Measurements from ENCODE around the gene TBL2. TPM values are rescaled to one million over a fixed set of nuclear protein-coding genes. Genes with fewer than 3 reads are reported as not detected.
"Not testable (repeated sequence)": the region's sequence is repeated elsewhere in the genome, so short reads cannot be mapped to it uniquely, and the experiment has no call there.

The TBL2 gene
- total RNA-seq, 2 experiments from 2014 or later, result 36.9 to 47.9 TPM

DNA sequence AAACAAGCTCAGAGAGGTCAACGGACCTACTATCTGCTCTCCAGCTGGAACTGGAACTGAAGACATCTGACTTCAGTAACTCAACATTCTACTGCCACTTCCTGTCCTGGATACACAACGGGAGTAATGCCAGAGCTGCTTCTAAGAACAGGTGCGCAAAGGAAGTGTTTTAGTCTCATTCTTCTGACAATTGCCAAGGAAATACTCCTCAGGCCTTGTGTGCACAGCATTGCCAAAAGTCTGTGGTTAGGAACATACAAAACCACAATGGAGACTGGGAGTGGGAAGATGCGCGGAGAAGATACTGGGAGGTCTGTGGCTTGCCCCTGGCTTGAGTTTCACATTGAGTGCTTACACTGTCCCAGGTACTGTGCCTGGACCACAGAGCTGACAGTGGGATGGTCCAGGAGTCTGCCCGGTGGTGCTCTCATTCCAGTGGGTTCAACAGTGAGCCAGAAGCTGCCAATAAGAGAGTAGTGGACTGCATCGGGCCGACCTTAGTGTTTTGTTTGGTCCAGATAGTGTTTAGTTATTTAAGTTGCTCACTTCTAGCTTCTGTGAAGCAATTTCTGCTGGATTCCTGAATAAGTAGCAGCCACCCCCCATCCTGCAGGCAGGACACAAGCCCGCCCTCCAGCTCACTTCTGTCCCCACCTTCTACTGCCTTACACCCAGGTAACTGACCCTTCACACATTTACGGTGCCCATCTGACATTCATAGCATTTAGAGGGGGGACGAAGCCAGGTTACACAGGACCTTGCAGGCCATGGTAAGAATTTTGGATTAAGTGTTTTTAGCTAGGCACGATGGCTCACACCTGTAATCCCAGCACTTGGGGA lies 10.3 kb downstream of the TBL2 start:
- CTCF ChIA-PET (ENCODE audit: unreplicated experiment), result no interaction called here
- Histone ChIP-seq H3K79me2 (ENCODE audit: insufficient read depth, low read depth, low read length) (no peaks in the 10 kb centered on the region), H3K9me2 (ENCODE audit: insufficient read depth, low read length) (no peaks in the 10 kb centered on the region), H3K4me1 (ENCODE audit: insufficient read depth, low read length, poor library complexity, severe bottlenecking) (no peaks in the 10 kb centered on the region), H3K4me2 (ENCODE audit: low read length) (no peak overlapping the region), H3K4me3 (ENCODE audit: low read depth, low read length, poor library complexity, severe bottlenecking) (no peak overlapping the region), H3K9me3 (ENCODE audit: low read length) (no peaks in the 10 kb centered on the region), H3K36me3 (ENCODE audit: insufficient read depth, low read length) (peaks cover 47% of the 10 kb centered on the region), H4K20me1 (ENCODE audit: insufficient read depth, low read length) (no peaks in the 10 kb centered on the region), H2AFZ (ENCODE audit: low read length) (no peak overlapping the region), H3K27ac (ENCODE audit: low read depth, low read length, poor library complexity, severe bottlenecking) (no peak overlapping the region)
- TF ChIP-seq EZH2phosphoT487 (IDR thresholded peaks at IDR 0.05; ENCODE audit: borderline replicate concordance, low read depth, low read length) (no peak), CTCF (conservative IDR thresholded peaks at IDR 0.05; ENCODE audit: low read length) (no peak)
- POLR2A ChIA-PET, result interaction anchor here (1.2 kb wide), 1 partner anchor 10 kb away, joined by 3 read pairs; the partner anchor contains the start of gene TBL2
- no TSS peak for BruUV-seq (replicated peaks)
- DNase-seq (ENCODE audit: low spot score), result no peak
- intact Hi-C loops (cut with micrococcal nuclease; ENCODE audit: unreplicated experiment), result no loop called here

DNA sequence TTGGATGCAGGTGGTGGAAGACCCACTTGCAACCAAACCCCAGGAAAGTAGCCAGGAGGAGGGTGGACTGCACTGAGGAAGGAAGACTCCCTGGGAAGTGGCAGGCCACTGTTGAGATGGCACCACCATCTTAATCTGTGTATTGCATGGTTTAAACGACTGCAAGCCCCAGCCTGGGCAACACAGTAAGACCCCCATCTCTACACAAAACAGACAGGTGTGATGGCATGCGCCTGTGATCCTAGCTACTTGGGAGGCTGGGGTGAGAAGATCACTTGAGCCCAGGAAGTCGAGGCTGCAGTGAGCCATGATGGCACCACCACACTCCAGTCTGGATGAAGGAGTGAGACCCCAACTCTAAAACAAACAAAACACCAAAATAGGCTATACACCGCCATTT lies 11.2 kb downstream of the TBL2 start:
- CTCF ChIA-PET (ENCODE audit: unreplicated experiment), result no interaction called here
- no TSS peak for BruUV-seq (replicated peaks)
- H3K36me3 ChIP-seq (ENCODE audit: insufficient read depth, low read length), result peaks cover 37% of the 10 kb centered on the region

GRCh38 chr7:73566431-73566830 lies 11.9 kb downstream of the TBL2 start:
- H3K4me2 ChIP-seq (ENCODE audit: low read length); H3K4me3 ChIP-seq (ENCODE audit: low read depth, low read length, poor library complexity, severe bottlenecking); CTCF ChIA-PET (ENCODE audit: unreplicated experiment); H3K79me2 ChIP-seq (ENCODE audit: insufficient read depth, low read depth, low read length); H3K27ac ChIP-seq (ENCODE audit: low read depth, low read length, poor library complexity, severe bottlenecking); H3K9me2 ChIP-seq (ENCODE audit: insufficient read depth, low read length); H3K4me1 ChIP-seq (ENCODE audit: insufficient read depth, low read length, poor library complexity, severe bottlenecking); H2AFZ ChIP-seq (ENCODE audit: low read length); DNase-seq (ENCODE audit: low spot score); H3K9me3 ChIP-seq (ENCODE audit: low read length); BruUV-seq (replicated peaks); H4K20me1 ChIP-seq (ENCODE audit: insufficient read depth, low read length); intact Hi-C loops (cut with micrococcal nuclease; ENCODE audit: unreplicated experiment): not testable (repeated sequence)
- POLR2A ChIA-PET, result interaction anchor here (0.8 to 1.1 kb wide), 2 partner anchors 11 to 13 kb away, joined by 3 to 7 read pairs; no protein-coding TSS in a partner anchor
- H3K36me3 ChIP-seq (ENCODE audit: insufficient read depth, low read length), result peaks cover 33% of the 10 kb centered on the region

More for the DNA sequence above, 11.2 kb downstream of the TBL2 start:
- no peaks in the 10 kb centered on the region for H3K4me1 ChIP-seq (ENCODE audit: insufficient read depth, low read length, poor library complexity, severe bottlenecking)
- intact Hi-C loops (cut with micrococcal nuclease; ENCODE audit: unreplicated experiment), result no loop called here
- H3K27ac ChIP-seq (ENCODE audit: low read depth, low read length, poor library complexity, severe bottlenecking), result no peak overlapping the region
- H2AFZ ChIP-seq (ENCODE audit: low read length), result no peak overlapping the region
- DNase-seq (ENCODE audit: low spot score), result no peak
- H3K4me2 ChIP-seq (ENCODE audit: low read length), result no peak overlapping the region
- no peaks in the 10 kb centered on the region for H3K79me2 ChIP-seq (ENCODE audit: insufficient read depth, low read depth, low read length)
- POLR2A ChIA-PET, result interaction anchor here (1.2 kb wide), 1 partner anchor 11 kb away, joined by 3 read pairs; the partner anchor contains the start of gene TBL2
- H4K20me1 ChIP-seq (ENCODE audit: insufficient read depth, low read length), result no peaks in the 10 kb centered on the region
- no peaks in the 10 kb centered on the region for H3K9me2 ChIP-seq (ENCODE audit: insufficient read depth, low read length)
- no peak overlapping the region for H3K4me3 ChIP-seq (ENCODE audit: low read depth, low read length, poor library complexity, severe bottlenecking)
- TF ChIP-seq EZH2phosphoT487 (IDR thresholded peaks at IDR 0.05; ENCODE audit: borderline replicate concordance, low read depth, low read length) (no peak), CTCF (conservative IDR thresholded peaks at IDR 0.05; ENCODE audit: low read length) (no peak)
- H3K9me3 ChIP-seq (ENCODE audit: low read length), result no peaks in the 10 kb centered on the region

Measured in OCI-LY7 (cell line).